HUDEP-2 (cell line): ENCODE data around the gene MEF2C.
"Not testable (repeated sequence)": the region's sequence is repeated elsewhere in the genome, so short reads cannot be mapped to it uniquely, and the experiment has no call there.

ENCODE experiments used
- DNase-seq, 76 experiments: peaks; one replicate each; lab custom pipeline; 2025; ENCODE audit not compliant: unreplicated experiment in 76 of 76; lab: John Stamatoyannopoulos, UW

The MEF2C gene

GRCh38 chr5:88883059-88883835 is at the start of gene MEF2C:
TSS of gene MEF2C (minus strand) at chr5:88883184. CDS start at chr5:88823788, 59,396 bp downstream.
- peak in 10 of 76 experiments; percentile 1 to 58 (median 8) for DNase-seq

GRCh38 chr5:88932541-88932940 is 49.6 kb upstream of the MEF2C start:
- DNase-seq: no peak

- DNase-seq: no peak
These were observed 47.4 kb upstream of the MEF2C start for GRCh38 chr5:88930335-88930734.

GRCh38 chr5:88929385-88929784 is 46.4 kb upstream of the MEF2C start:
- DNase-seq: no peak

- no peak for DNase-seq
These were observed 43.8 kb upstream of the MEF2C start for GRCh38 chr5:88926774-88927173.

GRCh38 chr5:88925692-88926490 is 42.9 kb upstream of the MEF2C start:
- no peak for DNase-seq

- no peak for DNase-seq
These were observed 41.3 kb upstream of the MEF2C start for GRCh38 chr5:88924330-88924657.

GRCh38 chr5:88923623-88924329 is 40.8 kb upstream of the MEF2C start:
- DNase-seq: no peak

- not testable (repeated sequence) for DNase-seq
These were observed 29.8 kb upstream of the MEF2C start for GRCh38 chr5:88912743-88913142.

- not testable (repeated sequence) for DNase-seq
These were observed 28.1 kb upstream of the MEF2C start for GRCh38 chr5:88911059-88911572.

- not testable (repeated sequence) for DNase-seq
These were observed 21.5 kb upstream of the MEF2C start for GRCh38 chr5:88904478-88904877.

- DNase-seq: not testable (repeated sequence)
These were observed 21.0 kb upstream of the MEF2C start for GRCh38 chr5:88903966-88904365.

GRCh38 chr5:88901077-88901476 is 18.1 kb upstream of the MEF2C start:
- DNase-seq: not testable (repeated sequence)

- no peak for DNase-seq
These were observed 16.2 kb upstream of the MEF2C start for GRCh38 chr5:88899096-88899737.

GRCh38 chr5:88897748-88898147 is 14.8 kb upstream of the MEF2C start:
- no peak for DNase-seq

GRCh38 chr5:88895681-88896501 is 12.9 kb upstream of the MEF2C start:
- no peak for DNase-seq

- DNase-seq: no peak
These were observed 9.7 kb upstream of the MEF2C start for GRCh38 chr5:88892669-88893068.

GRCh38 chr5:88890070-88890781 is 7.2 kb upstream of the MEF2C start:
- no peak for DNase-seq
